Ishikawa (cell line): ENCODE data around the gene MAPK1.

Experiments
- CREB1 ChIP-seq: IDR thresholded peaks from 2 replicates; pipeline ENCODE4 v1.6.1; 2012; ENCODE audit warnings: low read depth
- EP300 ChIP-seq: IDR thresholded peaks from 2 replicates; pipeline ENCODE4 v1.6.1; 2012; ENCODE audit warnings: borderline replicate concordance
- MAX ChIP-seq: IDR thresholded peaks from 2 replicates; pipeline ENCODE4 v1.6.1; 2012

GRCh38 chr22:21764038-21764804 lies 103.2 kb downstream of the MAPK1 start:
- TF ChIP-seq CREB1 (no peak), EP300 (no peak), MAX (no peak)
